ENCODE results near the gene MYB.
"Not testable (repeated sequence)": the region's sequence is repeated elsewhere in the genome, so short reads cannot be mapped to it uniquely, and the experiment has no call there.

DNA sequence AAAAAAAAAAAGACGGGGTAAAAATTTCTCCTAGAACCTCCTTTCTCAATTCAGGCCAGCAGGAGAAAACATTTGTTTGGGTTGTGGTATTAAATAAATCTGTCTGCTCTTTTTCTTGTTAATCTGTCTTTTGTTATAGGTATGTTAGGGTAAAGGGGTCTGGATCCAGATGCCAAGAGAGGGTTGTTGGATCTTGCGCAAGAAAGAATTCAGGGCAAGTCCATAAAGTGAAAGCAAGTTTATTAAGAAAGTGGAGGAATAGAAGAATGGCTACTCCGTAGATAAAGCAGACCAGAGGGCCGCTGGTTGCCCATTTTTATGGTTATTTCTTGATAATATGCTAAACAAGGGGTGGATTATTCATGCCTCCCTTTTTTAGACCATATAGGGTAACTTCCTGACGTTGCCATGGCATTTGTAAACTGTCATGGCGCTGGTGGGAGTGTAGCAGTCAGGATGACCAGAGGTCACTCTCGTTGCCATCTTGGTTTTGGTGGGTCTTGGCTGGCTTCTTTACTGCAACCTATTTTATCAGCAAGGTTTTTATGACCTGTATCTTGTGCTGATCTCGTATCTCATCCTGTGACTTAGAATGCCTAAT is 65.4 kb downstream of the MYB start:
- TF ChIP-seq, protein P1, sequence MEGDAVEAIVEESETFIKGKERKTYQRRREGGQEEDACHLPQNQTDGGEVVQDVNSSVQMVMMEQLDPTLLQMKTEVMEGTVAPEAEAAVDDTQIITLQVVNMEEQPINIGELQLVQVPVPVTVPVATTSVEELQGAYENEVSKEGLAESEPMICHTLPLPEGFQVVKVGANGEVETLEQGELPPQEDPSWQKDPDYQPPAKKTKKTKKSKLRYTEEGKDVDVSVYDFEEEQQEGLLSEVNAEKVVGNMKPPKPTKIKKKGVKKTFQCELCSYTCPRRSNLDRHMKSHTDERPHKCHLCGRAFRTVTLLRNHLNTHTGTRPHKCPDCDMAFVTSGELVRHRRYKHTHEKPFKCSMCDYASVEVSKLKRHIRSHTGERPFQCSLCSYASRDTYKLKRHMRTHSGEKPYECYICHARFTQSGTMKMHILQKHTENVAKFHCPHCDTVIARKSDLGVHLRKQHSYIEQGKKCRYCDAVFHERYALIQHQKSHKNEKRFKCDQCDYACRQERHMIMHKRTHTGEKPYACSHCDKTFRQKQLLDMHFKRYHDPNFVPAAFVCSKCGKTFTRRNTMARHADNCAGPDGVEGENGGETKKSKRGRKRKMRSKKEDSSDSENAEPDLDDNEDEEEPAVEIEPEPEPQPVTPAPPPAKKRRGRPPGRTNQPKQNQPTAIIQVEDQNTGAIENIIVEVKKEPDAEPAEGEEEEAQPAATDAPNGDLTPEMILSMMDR (conservative IDR thresholded peaks at IDR 0.05; ENCODE audit: low read depth, low read length): not testable (repeated sequence)
- not testable (repeated sequence) for TF ChIP-seq EZH2 (IDR thresholded peaks at IDR 0.05; ENCODE audit: borderline replicate concordance, low read depth, low read length, poor library complexity, severe bottlenecking)
